Epithelial cell of esophagus (primary cell): ENCODE measurements around the gene CAMK1D.

Experiments
- DNase-seq: peaks from one replicate; pipeline ENCODE4 v3.0.0; 2010; ENCODE audit warnings: low read depth
- H3K4me3 ChIP-seq: 2 replicates; pipeline ENCODE4 v1.5.1; 2011; ENCODE audit warnings: mild to moderate bottlenecking, low read length, control low read depth
- CTCF ChIP-seq: IDR thresholded peaks from 2 replicates; pipeline ENCODE4 v1.5.1; 2011; ENCODE audit warnings: low read depth, mild to moderate bottlenecking, low read length, control low read depth, inconsistent platforms; ENCODE audit not compliant: insufficient read depth; ENCODE audit errors: missing control alignments

CAMK1D gene

GRCh38 chr10:12391206-12391605, 41.9 kb downstream of the CAMK1D start:
- no peak for DNase-seq
- no peak overlapping the region for H3K4me3 ChIP-seq
- no peak for TF ChIP-seq CTCF

GRCh38 chr10:12393831-12394230, 44.5 kb downstream of the CAMK1D start:
- DNase-seq: no peak
- H3K4me3 ChIP-seq: no peak overlapping the region
- TF ChIP-seq CTCF: no peak

GRCh38 chr10:12394241-12395033, 45.1 kb downstream of the CAMK1D start:
- DNase-seq: no peak
- no peak for TF ChIP-seq CTCF
- H3K4me3 ChIP-seq: no peak overlapping the region

GRCh38 chr10:12396093-12396492, 46.7 kb downstream of the CAMK1D start:
- no peak overlapping the region for H3K4me3 ChIP-seq
- DNase-seq: no peak
- no peak for TF ChIP-seq CTCF

- no peak for TF ChIP-seq CTCF
- DNase-seq: no peak
- no peak overlapping the region for H3K4me3 ChIP-seq
Measured at GRCh38 chr10:12396567-12396966, 47.2 kb downstream of the CAMK1D start.

GRCh38 chr10:12397147-12397896, 48.0 kb downstream of the CAMK1D start:
- H3K4me3 ChIP-seq: no peak overlapping the region
- no peak for DNase-seq

More at GRCh38 chr10:12397147-12397896, 48.0 kb downstream of the CAMK1D start:
- no peak for TF ChIP-seq CTCF
